ENCODE results near the gene SLC23A1.

DNA sequence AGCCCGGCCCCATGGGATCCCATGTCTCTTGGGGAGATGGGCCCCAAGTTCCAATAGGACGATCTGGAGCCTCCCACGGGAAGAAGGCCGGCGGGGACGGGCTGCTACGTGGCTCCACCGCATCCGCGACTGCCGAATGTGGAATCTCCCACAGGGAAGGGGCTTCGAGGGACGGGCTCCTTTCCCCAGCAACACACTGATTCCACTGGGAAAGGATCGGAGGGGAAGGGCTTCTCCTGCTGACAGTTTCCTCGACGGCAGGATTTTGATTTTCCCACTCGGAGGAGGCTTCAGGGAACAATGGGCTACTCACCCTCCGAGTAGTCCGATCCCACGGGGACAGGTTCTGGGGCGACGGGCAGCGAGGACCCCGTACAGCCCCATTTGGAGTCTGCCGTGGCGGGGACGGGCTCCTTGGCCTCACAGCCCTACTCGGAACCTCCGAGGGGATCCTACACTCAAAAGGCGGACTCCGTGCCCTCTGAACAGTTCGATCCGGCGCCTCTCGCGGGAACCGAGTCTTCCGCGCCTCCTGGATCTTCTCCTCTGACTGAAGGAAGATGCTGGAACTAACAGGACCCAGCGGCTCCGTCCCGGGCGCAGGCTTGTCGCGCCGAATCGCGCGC is 10.5 kb upstream of the SLC23A1 start:
- TF ChIP-seq, protein P1, sequence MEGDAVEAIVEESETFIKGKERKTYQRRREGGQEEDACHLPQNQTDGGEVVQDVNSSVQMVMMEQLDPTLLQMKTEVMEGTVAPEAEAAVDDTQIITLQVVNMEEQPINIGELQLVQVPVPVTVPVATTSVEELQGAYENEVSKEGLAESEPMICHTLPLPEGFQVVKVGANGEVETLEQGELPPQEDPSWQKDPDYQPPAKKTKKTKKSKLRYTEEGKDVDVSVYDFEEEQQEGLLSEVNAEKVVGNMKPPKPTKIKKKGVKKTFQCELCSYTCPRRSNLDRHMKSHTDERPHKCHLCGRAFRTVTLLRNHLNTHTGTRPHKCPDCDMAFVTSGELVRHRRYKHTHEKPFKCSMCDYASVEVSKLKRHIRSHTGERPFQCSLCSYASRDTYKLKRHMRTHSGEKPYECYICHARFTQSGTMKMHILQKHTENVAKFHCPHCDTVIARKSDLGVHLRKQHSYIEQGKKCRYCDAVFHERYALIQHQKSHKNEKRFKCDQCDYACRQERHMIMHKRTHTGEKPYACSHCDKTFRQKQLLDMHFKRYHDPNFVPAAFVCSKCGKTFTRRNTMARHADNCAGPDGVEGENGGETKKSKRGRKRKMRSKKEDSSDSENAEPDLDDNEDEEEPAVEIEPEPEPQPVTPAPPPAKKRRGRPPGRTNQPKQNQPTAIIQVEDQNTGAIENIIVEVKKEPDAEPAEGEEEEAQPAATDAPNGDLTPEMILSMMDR (IDR thresholded peaks at IDR 0.05 in 4 of 5, conservative IDR thresholded peaks at IDR 0.05 in 1 of 5), result no peak
- TF ChIP-seq POLR2A (IDR thresholded peaks at IDR 0.05), result no peak
